Measurements from ENCODE around the gene NBPF20.
"Not testable (repeated sequence)": the region's sequence is repeated elsewhere in the genome, so short reads cannot be mapped to it uniquely, and the experiment has no call there.

DNA sequence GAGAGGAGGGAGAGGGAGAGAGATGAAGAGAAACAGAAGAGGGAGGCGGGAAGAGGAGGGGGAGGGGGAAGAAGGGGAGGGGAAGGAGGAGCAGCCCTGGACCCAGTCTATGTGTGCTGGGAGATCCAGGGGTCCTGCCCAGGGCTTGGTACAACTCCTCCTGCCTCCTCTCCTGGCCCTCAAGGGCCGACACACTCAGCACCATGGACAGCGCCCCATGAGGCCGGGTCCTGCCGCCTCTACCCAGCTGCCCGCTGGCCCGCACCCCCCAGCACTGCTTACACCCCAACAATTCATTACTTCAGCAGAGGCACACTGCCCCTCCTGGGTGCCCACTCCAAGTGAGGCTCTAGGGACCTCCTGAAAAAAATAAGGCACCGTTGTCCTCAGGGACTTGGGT, 26.5 kb upstream of the NBPF20 start:
- TF ChIP-seq POLR2AphosphoS5, POLR2A, TAF1 (IDR thresholded peaks at IDR 0.05; ENCODE audit: low read depth, low read length): not testable (repeated sequence)

Data from GM12891 (cell line).